ENCODE measurements around the gene AATF. TPM values are rescaled to one million over a fixed set of nuclear protein-coding genes. Genes with fewer than 3 reads are reported as not detected.

AATF gene
- polyA plus RNA-seq, 2 of the 4 experiments (the other 2 are of a cell fraction) = 51.9 to 120 TPM

GRCh38 chr17:36934144-36934691, 14.5 kb upstream of the AATF start:
- ChIA-PET CTCF (interaction anchor here (0.9 to 3.5 kb wide), 12 partner anchors 8 to 308 kb away, joined by 3 to 13 read pairs (median 4); no protein-coding TSS in a partner anchor), POLR2A (interaction anchor here (1.1 to 3.2 kb wide), 6 partner anchors 13 to 35 kb away, joined by 3 to 15 read pairs (median 4); partner anchors contain the start of gene AATF)
- peak overlapping the region; percentile 98 for H3K4me2 ChIP-seq
- peak overlapping the region; percentile 71 to 88 for H3K27ac ChIP-seq
- FAIRE-seq (no peak), DNase-seq (ENCODE audit: low read depth in 1 of 2, low spot score in 1 of 2) (peak; percentile 29 to 55), ATAC-seq (peak; percentile 43 to 65)
- TF ChIP-seq NPAS2 (CRISPR knock-in tag; IDR thresholded peaks at IDR 0.05; ENCODE audit: borderline replicate concordance) (no peak), RAD21 (conservative IDR thresholded peaks at IDR 0.05 in 1 of 2, IDR thresholded peaks at IDR 0.05 in 1 of 2) (peak in 1 of 2 experiments; percentile 10; a peak in 1 of 5 replicates)
- H3K4me1 ChIP-seq = peaks cover 12% of the 10 kb centered on the region
- 51% methylated on average over 25 of the region's 26 CpGs for WGBS (ENCODE audit: missing lambda C conversion rate)
- no peaks in the 10 kb centered on the region for H3K9me3 ChIP-seq
- H3K4me3 ChIP-seq = peak overlapping the region; percentile 59

- FAIRE-seq = no peak
- 0 out of 3 replicates have a peak, but pooled peaks have one; percentile 67 for TF ChIP-seq BCL3 (IDR thresholded peaks at IDR 0.05)
- TF ChIP-seq PBX3 (IDR thresholded peaks at IDR 0.05) = no peak
- no peak for TF ChIP-seq RAD21 (conservative IDR thresholded peaks at IDR 0.05 in 1 of 2, IDR thresholded peaks at IDR 0.05 in 1 of 2)
- TF ChIP-seq EHF (CRISPR knock-in tag; IDR thresholded peaks at IDR 0.05) = no peak
- TF ChIP-seq SMC3 (IDR thresholded peaks at IDR 0.05) = peak; percentile 19; the same call in 1 of the 3 replicates
- TF ChIP-seq ZSCAN20 (CRISPR knock-in tag; IDR thresholded peaks at IDR 0.05) = no peak
- TF ChIP-seq ZFP36 (IDR thresholded peaks at IDR 0.05; ENCODE audit: borderline replicate concordance, partially characterized antibody) = no peak
- no peak for TF ChIP-seq HOXA7 (CRISPR knock-in tag; IDR thresholded peaks at IDR 0.05)
- no peak for TF ChIP-seq BHLHE40 (IDR thresholded peaks at IDR 0.05; ENCODE audit: low read depth, low read length)
- no peak for TF ChIP-seq ZC3H11A (IDR thresholded peaks at IDR 0.05)
- TF ChIP-seq TFCP2L1 (CRISPR knock-in tag; IDR thresholded peaks at IDR 0.05) = no peak
- TF ChIP-seq, protein P1, sequence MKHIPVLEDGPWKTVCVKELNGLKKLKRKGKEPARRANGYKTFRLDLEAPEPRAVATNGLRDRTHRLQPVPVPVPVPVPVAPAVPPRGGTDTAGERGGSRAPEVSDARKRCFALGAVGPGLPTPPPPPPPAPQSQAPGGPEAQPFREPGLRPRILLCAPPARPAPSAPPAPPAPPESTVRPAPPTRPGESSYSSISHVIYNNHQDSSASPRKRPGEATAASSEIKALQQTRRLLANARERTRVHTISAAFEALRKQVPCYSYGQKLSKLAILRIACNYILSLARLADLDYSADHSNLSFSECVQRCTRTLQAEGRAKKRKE (CRISPR knock-in tag; IDR thresholded peaks at IDR 0.05; ENCODE audit: low read depth) = no peak
- TF ChIP-seq CBX8 (IDR thresholded peaks at IDR 0.05) = peak; percentile 36; the same call in 1 of the 2 replicates
- no peak for TF ChIP-seq REST (IDR thresholded peaks at IDR 0.05)
- TF ChIP-seq ELK1 (IDR thresholded peaks at IDR 0.05; ENCODE audit: low read depth, low read length) = no peak
- TF ChIP-seq, protein P2, sequence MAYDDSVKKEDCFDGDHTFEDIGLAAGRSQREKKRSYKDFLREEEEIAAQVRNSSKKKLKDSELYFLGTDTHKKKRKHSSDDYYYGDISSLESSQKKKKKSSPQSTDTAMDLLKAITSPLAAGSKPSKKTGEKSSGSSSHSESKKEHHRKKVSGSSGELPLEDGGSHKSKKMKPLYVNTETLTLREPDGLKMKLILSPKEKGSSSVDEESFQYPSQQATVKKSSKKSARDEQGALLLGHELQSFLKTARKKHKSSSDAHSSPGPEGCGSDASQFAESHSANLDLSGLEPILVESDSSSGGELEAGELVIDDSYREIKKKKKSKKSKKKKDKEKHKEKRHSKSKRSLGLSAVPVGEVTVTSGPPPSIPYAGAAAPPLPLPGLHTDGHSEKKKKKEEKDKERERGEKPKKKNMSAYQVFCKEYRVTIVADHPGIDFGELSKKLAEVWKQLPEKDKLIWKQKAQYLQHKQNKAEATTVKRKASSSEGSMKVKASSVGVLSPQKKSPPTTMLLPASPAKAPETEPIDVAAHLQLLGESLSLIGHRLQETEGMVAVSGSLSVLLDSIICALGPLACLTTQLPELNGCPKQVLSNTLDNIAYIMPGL (CRISPR knock-in tag; IDR thresholded peaks at IDR 0.05; ENCODE audit: borderline replicate concordance) = no peak
- no peak for TF ChIP-seq FOXS1 (CRISPR knock-in tag; IDR thresholded peaks at IDR 0.05)
- TF ChIP-seq, protein P3, sequence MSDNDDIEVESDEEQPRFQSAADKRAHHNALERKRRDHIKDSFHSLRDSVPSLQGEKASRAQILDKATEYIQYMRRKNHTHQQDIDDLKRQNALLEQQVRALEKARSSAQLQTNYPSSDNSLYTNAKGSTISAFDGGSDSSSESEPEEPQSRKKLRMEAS (IDR thresholded peaks at IDR 0.05) = peak; percentile 83
- no peak for TF ChIP-seq CHD2 (IDR thresholded peaks at IDR 0.05; ENCODE audit: low read length, partially characterized antibody)
- no peak for TF ChIP-seq RCOR1 (IDR thresholded peaks at IDR 0.05; ENCODE audit: low read depth, low read length)
- no peak for TF ChIP-seq CEBPB (IDR thresholded peaks at IDR 0.05)
Measured at GRCh38 chr17:36934692-36935630, 13.8 kb upstream of the AATF start.

More at GRCh38 chr17:36934692-36935630, 13.8 kb upstream of the AATF start:
- Histone ChIP-seq H3K4me1 (peaks cover 12% of the 10 kb centered on the region), H3K27ac (peak overlapping the region; percentile 71 to 88), H3K4me3 (peak overlapping the region; percentile 59), H3K9me3 (no peaks in the 10 kb centered on the region), H3K4me2 (peak overlapping the region; percentile 98)
- peak; percentile 69 to 83 for DNase-seq (ENCODE audit: low read depth in 1 of 2, low spot score in 1 of 2)
- WGBS (ENCODE audit: missing lambda C conversion rate) = 2% methylated on average over 63 of the region's 79 CpGs
- POLR2A ChIA-PET = interaction anchor here (1.1 to 3.2 kb wide), 6 partner anchors 14 to 36 kb away, joined by 3 to 15 read pairs (median 4); partner anchors contain the start of gene AATF
- peak; percentile 71 to 91 for ATAC-seq
- CTCF ChIA-PET = interaction anchor here (0.6 to 3.5 kb wide), 10 partner anchors 8 to 309 kb away, joined by 3 to 13 read pairs (median 4); no protein-coding TSS in a partner anchor
